Neural cell (in vitro differentiated cells): ENCODE measurements around the gene CEP89. TPM values are rescaled to one million over a fixed set of nuclear protein-coding genes. Genes with fewer than 3 reads are reported as not detected.

Experiments
- H2AFZ ChIP-seq: fragments of 200-600, 300-800 bp; sonication (generic), shearing (Covaris generic); 2 replicates; pipeline ENCODE4 v1.6.0; 2014; ENCODE audit warnings: low read depth, mild to moderate bottlenecking, antibody characterized with exemption, low read length, moderate library complexity
- H3F3A ChIP-seq: fragments of 200-600 bp; shearing (Covaris generic); 2 replicates; pipeline ENCODE4 v1.6.1; 2016; ENCODE audit warnings: mild to moderate bottlenecking, moderate library complexity, mixed read lengths, antibody characterized with exemption, low read length; ENCODE audit not compliant: insufficient read depth, poor library complexity, severe bottlenecking
- H3K27ac ChIP-seq: fragments of 200-600, 300-800 bp; sonication (generic), shearing (Covaris generic); 2 replicates; pipeline ENCODE4 v1.5.1; 2014; ENCODE audit warnings: mild to moderate bottlenecking, low read length, moderate library complexity
- H3K27me3 ChIP-seq: fragments of 300-800, 200-600 bp; sonication (generic), shearing (Covaris generic); 2 replicates; pipeline ENCODE4 v1.6.0; 2014; ENCODE audit warnings: mild to moderate bottlenecking, low read depth, low read length, moderate library complexity; ENCODE audit not compliant: insufficient read depth
- H3K36me3 ChIP-seq: fragments of 300-800, 200-600 bp; sonication (generic), shearing (Covaris generic); 2 replicates; pipeline ENCODE4 v1.5.1; 2014; ENCODE audit warnings: mild to moderate bottlenecking, antibody characterized with exemption, low read length, moderate library complexity; ENCODE audit not compliant: insufficient read depth
- H3K4me2 ChIP-seq: fragments of 300-800, 200-600 bp; sonication (generic), shearing (Covaris generic); 2 replicates; pipeline ENCODE4 v1.6.0; 2014; ENCODE audit warnings: mild to moderate bottlenecking, low read length
- H3K4me3 ChIP-seq: fragments of 300-800, 200-600 bp; sonication (generic), shearing (Covaris generic); 2 replicates; pipeline ENCODE4 v1.5.1; 2014; ENCODE audit warnings: mild to moderate bottlenecking, low read length, moderate library complexity
- H3K79me2 ChIP-seq: fragments of 200-600 bp; shearing (Covaris generic); replicated peaks from 2 replicates; pipeline ENCODE4 v1.6.0; 2014; ENCODE audit warnings: mild to moderate bottlenecking, low read length, moderate library complexity; ENCODE audit not compliant: insufficient read depth
- H3K9ac ChIP-seq: fragments of 300-800, 200-600 bp; sonication (generic), shearing (Covaris generic); 2 replicates; pipeline ENCODE4 v1.6.1; 2016; ENCODE audit warnings: mild to moderate bottlenecking, low read length, mixed read lengths
- H3K9me2 ChIP-seq: fragments of 200-600 bp; shearing (Covaris generic); 2 replicates; pipeline ENCODE4 v1.6.1; 2016; ENCODE audit warnings: mild to moderate bottlenecking, low read length, mixed read lengths; ENCODE audit not compliant: insufficient read depth
- H3K9me3 ChIP-seq: fragments of 200-600, 300-800 bp; sonication (generic), shearing (Covaris generic); 2 replicates; pipeline ENCODE4 v1.6.1; 2016; ENCODE audit warnings: mild to moderate bottlenecking, mixed run types, low read length, moderate library complexity, mixed read lengths
- H4K20me1 ChIP-seq: fragments of 200-600 bp; shearing (Covaris generic); 2 replicates; pipeline ENCODE4 v1.6.1; 2016; ENCODE audit warnings: mild to moderate bottlenecking, mixed run types; ENCODE audit not compliant: insufficient read depth
- CTCF ChIP-seq: fragments of 450-650 bp; IDR thresholded peaks from 2 replicates; pipeline ENCODE4 v1.5.1; 2014; ENCODE audit warnings: antibody characterized with exemption, mild to moderate bottlenecking, moderate library complexity; ENCODE audit not compliant: poor library complexity, severe bottlenecking
- EP300 ChIP-seq: fragments of 450-650 bp; conservative IDR thresholded peaks from 2 replicates; pipeline ENCODE4 v1.6.1; 2014; ENCODE audit warnings: antibody characterized with exemption, mild to moderate bottlenecking, moderate library complexity; ENCODE audit not compliant: poor library complexity, severe bottlenecking
- EZH2 ChIP-seq: fragments of 200-600, 300-800 bp; shearing (Covaris generic), sonication (generic); IDR thresholded peaks from 2 replicates; pipeline ENCODE4 v1.6.1; 2014; ENCODE audit warnings: antibody characterized with exemption, low read length, borderline replicate concordance, mild to moderate bottlenecking; ENCODE audit not compliant: insufficient read depth, poor library complexity, severe bottlenecking
- MXI1 ChIP-seq: fragments of 450-650 bp; conservative IDR thresholded peaks from 2 replicates; pipeline ENCODE4 v1.6.1; 2014; ENCODE audit warnings: antibody characterized with exemption, mild to moderate bottlenecking; ENCODE audit not compliant: poor library complexity, severe bottlenecking
- POLR2AphosphoS5 ChIP-seq: IDR thresholded peaks from 2 replicates; pipeline ENCODE4 v1.6.1; 2012
- RAD21 ChIP-seq: fragments of 450-650 bp; conservative IDR thresholded peaks from 2 replicates; pipeline ENCODE4 v1.6.1; 2014; ENCODE audit warnings: antibody characterized with exemption, mild to moderate bottlenecking, moderate library complexity
- REST ChIP-seq: IDR thresholded peaks from 2 replicates; pipeline ENCODE4 v1.6.1; 2012; ENCODE audit warnings: borderline replicate concordance
- SMC3 ChIP-seq: fragments of 450-650 bp; conservative IDR thresholded peaks from 2 replicates; pipeline ENCODE4 v1.6.1; 2014; ENCODE audit warnings: antibody characterized with exemption, mild to moderate bottlenecking, moderate library complexity; ENCODE audit not compliant: poor library complexity
- TAF1 ChIP-seq: IDR thresholded peaks from 2 replicates; pipeline ENCODE4 v1.6.1; 2012; ENCODE audit warnings: low read depth
- polyA plus RNA-seq: library from polyadenylated mRNA; depleted of rRNA; stranded (reverse); fragments of >200 nt; gene quantifications from 2 replicates; pipeline ENCODE4 v1.2.3, GENCODE V29; 2014

Gene CEP89
- polyA plus RNA-seq, 1 donor from 2014 or later, result 24.1 TPM

GRCh38 chr19:32971012-32971595 lies 654 bp downstream of the CEP89 start:
- H3K36me3 ChIP-seq, result no peaks in the 10 kb centered on the region
- TF ChIP-seq CTCF (no peak), EP300 (no peak), POLR2AphosphoS5 (no peak), SMC3 (no peak), EZH2 (no peak), MXI1 (no peak), TAF1 (no peak), REST (no peak), RAD21 (no peak)
- peak overlapping the region; percentile 84 for H3K4me2 ChIP-seq
- peak overlapping the region; percentile 84 for H3K4me3 ChIP-seq
- peak overlapping the region; percentile 75 for H2AFZ ChIP-seq
- peaks cover 17% of the 10 kb centered on the region for H3K79me2 ChIP-seq
- H3F3A ChIP-seq, result no peaks in the 10 kb centered on the region
- no peaks in the 10 kb centered on the region for H3K9me3 ChIP-seq
- H3K9me2 ChIP-seq, result no peaks in the 10 kb centered on the region
- H3K9ac ChIP-seq, result peak overlapping the region; percentile 69
- no peaks in the 10 kb centered on the region for H3K27me3 ChIP-seq
- no peaks in the 10 kb centered on the region for H4K20me1 ChIP-seq
- H3K27ac ChIP-seq, result peak overlapping the region; percentile 40

GRCh38 chr19:32969549-32969948 lies 2.2 kb downstream of the CEP89 start:
- no peaks in the 10 kb centered on the region for H3K9me2 ChIP-seq
- no peaks in the 10 kb centered on the region for H3K36me3 ChIP-seq
- no peaks in the 10 kb centered on the region for H3F3A ChIP-seq
- no peaks in the 10 kb centered on the region for H3K9me3 ChIP-seq
- peaks cover 17% of the 10 kb centered on the region for H3K79me2 ChIP-seq
- no peak for TF ChIP-seq EP300
- no peak for TF ChIP-seq MXI1
- no peak for TF ChIP-seq SMC3
- TF ChIP-seq CTCF, result no peak
- no peak for TF ChIP-seq RAD21
- no peak for TF ChIP-seq TAF1
- TF ChIP-seq REST, result no peak
- H3K27ac ChIP-seq, result no peak overlapping the region
- H3K9ac ChIP-seq, result no peak overlapping the region
- H3K4me2 ChIP-seq, result no peak overlapping the region
- H2AFZ ChIP-seq, result no peak overlapping the region
- no peak overlapping the region for H3K4me3 ChIP-seq
- H4K20me1 ChIP-seq, result no peaks in the 10 kb centered on the region
- no peaks in the 10 kb centered on the region for H3K27me3 ChIP-seq
